Panc1 (cell line): ENCODE results near the gene IL36B. TPM values are rescaled to one million over a fixed set of nuclear protein-coding genes. Genes with fewer than 3 reads are reported as not detected.

Experiments used
- ATAC-seq: fragments of 200-7000 bp; cut with Tn5 transposase; 2 replicates; pipeline ENCODE4 v1.9.1; 2020; ENCODE audit warnings: mild to moderate bottlenecking, moderate library complexity
- BruUV-seq: library from RNA; stranded (reverse); fragments of 400-500 nt; replicated peaks from 2 replicates; lab custom pipeline; 2021; lab: Mats Ljungman, UMichigan
- CTCF ChIA-PET: fragments of 300-600 bp; sonication (Branson Sonifier 250); formaldehyde crosslinking; loops from one replicate; lab custom pipeline; 2022; ENCODE audit warnings: antibody characterized with exemption; lab: Charles Lee
- POLR2A ChIA-PET: fragments of 300-600 bp; sonication (Branson Sonifier 250); formaldehyde crosslinking; loops from one replicate; lab custom pipeline; 2022; ENCODE audit warnings: antibody characterized with exemption; lab: Charles Lee
- DNase-seq: peaks from one replicate; pipeline ENCODE4 v3.0.0-alpha.2; 2010; ENCODE audit warnings: low read depth, low spot score
- H3K27ac ChIP-seq: 2 replicates; pipeline ENCODE4 v1.5.1; 2011; ENCODE audit warnings: mild to moderate bottlenecking, low read length, inconsistent platforms
- H3K27me3 ChIP-seq: fragments of 200-500 bp; sonication (Bioruptor generic); 2 replicates; pipeline ENCODE4 v1.6.0; 2014; ENCODE audit warnings: low read length, inconsistent platforms; ENCODE audit not compliant: control insufficient read depth, insufficient read depth
- H3K36me3 ChIP-seq: fragments of 200-500 bp; sonication (Bioruptor generic); 2 replicates; pipeline ENCODE4 v1.5.1; 2014; ENCODE audit warnings: inconsistent platforms, mild to moderate bottlenecking, low read length, moderate library complexity; ENCODE audit not compliant: control insufficient read depth, insufficient read depth
- H3K4me1 ChIP-seq: 2 replicates; pipeline ENCODE4 v1.5.1; 2011; ENCODE audit warnings: inconsistent platforms, mild to moderate bottlenecking, low read length, moderate library complexity; ENCODE audit not compliant: control insufficient read depth, insufficient read depth
- H3K4me3 ChIP-seq, 2 experiments: 2 replicates each; pipeline ENCODE4 v1.5.1; 2011 to 2012; ENCODE audit warnings: low read depth in 2 of 2, low read length in 2 of 2, mild to moderate bottlenecking in 2 of 2, inconsistent platforms in 1 of 2, moderate library complexity in 1 of 2
- H3K9me3 ChIP-seq: fragments of 200-500 bp; sonication (Bioruptor generic); 2 replicates; pipeline ENCODE4 v1.5.1; 2014; ENCODE audit warnings: low read depth, mild to moderate bottlenecking, inconsistent platforms, low read length, moderate library complexity; ENCODE audit not compliant: control insufficient read depth, insufficient read depth
- POLR2AphosphoS5 ChIP-seq: IDR thresholded peaks from 2 replicates; pipeline ENCODE4 v1.6.1; 2012; ENCODE audit warnings: mild to moderate bottlenecking, low read depth, low read length, moderate library complexity
- SIN3A ChIP-seq: IDR thresholded peaks from 2 replicates; pipeline ENCODE4 v1.6.1; 2012; ENCODE audit warnings: low read depth, mild to moderate bottlenecking, low read length, moderate library complexity, borderline replicate concordance; ENCODE audit not compliant: insufficient read depth
- TCF7L2 ChIP-seq: IDR thresholded peaks from 2 replicates; pipeline ENCODE4 v1.6.1; 2011; ENCODE audit warnings: mild to moderate bottlenecking, low read depth, low read length, inconsistent platforms
- in situ Hi-C: cut with HindIII; loops from 2 replicates; pipeline ENCODE4 v1.10.0; 2016; ENCODE audit warnings: low sequenced_read_pairs, low pct_unique_long_range_greater_than_20kb
- intact Hi-C: fragments of 100-400 bp; cut with micrococcal nuclease; formaldehyde crosslinking; loops from one replicate; pipeline ENCODE4 v1.10.0; 2022; ENCODE audit not compliant: unreplicated experiment
- total RNA-seq: library from RNA; stranded (reverse); gene quantifications from one replicate; pipeline ENCODE4 v1.2.1, GENCODE V29; 2021; ENCODE audit not compliant: unreplicated experiment
- TF ChIP-seq, protein P1 (sequence below), 2 experiments: IDR thresholded peaks; 2 replicates each; pipeline ENCODE4 v1.6.1; 2011 to 2012; ENCODE audit warnings: low read depth in 2 of 2, control low read depth in 1 of 2, low read length in 1 of 2, mild to moderate bottlenecking in 1 of 2, moderate library complexity in 1 of 2; ENCODE audit not compliant: insufficient read depth in 1 of 2
- TF ChIP-seq, protein P2 (sequence below): fragments of 450-650 bp; IDR thresholded peaks from 2 replicates; pipeline ENCODE4 v1.5.1; 2017; ENCODE audit warnings: mild to moderate bottlenecking

IL36B gene
- total RNA-seq, 1 experiment from 2014 or later = not detected

DNA sequence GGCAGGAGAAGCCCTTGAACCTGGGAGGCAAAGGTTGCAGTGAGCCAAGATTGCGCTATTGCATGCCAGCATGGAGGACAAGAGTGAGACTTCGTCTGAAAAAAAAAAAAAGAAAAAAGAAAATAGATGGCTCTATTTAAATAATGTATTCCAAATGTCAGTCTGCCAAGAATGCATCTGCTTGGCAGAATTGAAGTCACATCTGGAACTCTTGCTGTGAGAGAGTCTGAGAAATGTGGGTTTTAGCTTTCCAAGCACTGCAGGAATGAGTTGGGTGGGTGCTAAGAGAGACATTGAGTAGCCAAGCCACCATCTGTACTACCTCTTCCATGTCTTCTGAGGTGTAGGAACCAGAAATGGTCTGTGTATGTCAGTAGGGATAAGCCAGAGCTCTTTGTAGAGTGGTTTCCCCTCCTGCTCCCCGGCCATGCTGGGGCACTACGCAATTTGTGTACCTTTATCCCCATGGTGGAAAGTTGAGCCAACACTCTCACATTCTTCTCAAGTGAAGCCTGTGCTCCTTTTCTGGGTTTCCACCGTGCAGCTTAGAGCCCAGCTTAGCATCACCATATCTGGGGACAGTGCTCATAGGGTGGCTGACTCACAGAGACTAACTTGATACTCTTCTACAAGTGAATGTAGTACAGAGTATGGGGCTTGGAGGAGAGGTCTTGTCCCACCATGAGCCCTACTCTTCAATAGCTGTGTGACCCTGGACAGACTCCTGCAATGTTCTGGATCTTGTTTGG is 40.4 kb upstream of the IL36B start:
- BruUV-seq = no TSS peak
- POLR2A ChIA-PET = no interaction called here
- H3K27ac ChIP-seq = no peak overlapping the region
- no peaks in the 10 kb centered on the region for H3K9me3 ChIP-seq
- in situ Hi-C loops (no loop called here), intact Hi-C loops (no loop called here)
- TF ChIP-seq, protein P1, sequence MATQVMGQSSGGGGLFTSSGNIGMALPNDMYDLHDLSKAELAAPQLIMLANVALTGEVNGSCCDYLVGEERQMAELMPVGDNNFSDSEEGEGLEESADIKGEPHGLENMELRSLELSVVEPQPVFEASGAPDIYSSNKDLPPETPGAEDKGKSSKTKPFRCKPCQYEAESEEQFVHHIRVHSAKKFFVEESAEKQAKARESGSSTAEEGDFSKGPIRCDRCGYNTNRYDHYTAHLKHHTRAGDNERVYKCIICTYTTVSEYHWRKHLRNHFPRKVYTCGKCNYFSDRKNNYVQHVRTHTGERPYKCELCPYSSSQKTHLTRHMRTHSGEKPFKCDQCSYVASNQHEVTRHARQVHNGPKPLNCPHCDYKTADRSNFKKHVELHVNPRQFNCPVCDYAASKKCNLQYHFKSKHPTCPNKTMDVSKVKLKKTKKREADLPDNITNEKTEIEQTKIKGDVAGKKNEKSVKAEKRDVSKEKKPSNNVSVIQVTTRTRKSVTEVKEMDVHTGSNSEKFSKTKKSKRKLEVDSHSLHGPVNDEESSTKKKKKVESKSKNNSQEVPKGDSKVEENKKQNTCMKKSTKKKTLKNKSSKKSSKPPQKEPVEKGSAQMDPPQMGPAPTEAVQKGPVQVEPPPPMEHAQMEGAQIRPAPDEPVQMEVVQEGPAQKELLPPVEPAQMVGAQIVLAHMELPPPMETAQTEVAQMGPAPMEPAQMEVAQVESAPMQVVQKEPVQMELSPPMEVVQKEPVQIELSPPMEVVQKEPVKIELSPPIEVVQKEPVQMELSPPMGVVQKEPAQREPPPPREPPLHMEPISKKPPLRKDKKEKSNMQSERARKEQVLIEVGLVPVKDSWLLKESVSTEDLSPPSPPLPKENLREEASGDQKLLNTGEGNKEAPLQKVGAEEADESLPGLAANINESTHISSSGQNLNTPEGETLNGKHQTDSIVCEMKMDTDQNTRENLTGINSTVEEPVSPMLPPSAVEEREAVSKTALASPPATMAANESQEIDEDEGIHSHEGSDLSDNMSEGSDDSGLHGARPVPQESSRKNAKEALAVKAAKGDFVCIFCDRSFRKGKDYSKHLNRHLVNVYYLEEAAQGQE (IDR thresholded peaks at IDR 0.05; ENCODE audit: insufficient read depth in 1 of 2, low read depth in 2 of 2, low read length in 1 of 2) = no peak
- TF ChIP-seq, protein P2, sequence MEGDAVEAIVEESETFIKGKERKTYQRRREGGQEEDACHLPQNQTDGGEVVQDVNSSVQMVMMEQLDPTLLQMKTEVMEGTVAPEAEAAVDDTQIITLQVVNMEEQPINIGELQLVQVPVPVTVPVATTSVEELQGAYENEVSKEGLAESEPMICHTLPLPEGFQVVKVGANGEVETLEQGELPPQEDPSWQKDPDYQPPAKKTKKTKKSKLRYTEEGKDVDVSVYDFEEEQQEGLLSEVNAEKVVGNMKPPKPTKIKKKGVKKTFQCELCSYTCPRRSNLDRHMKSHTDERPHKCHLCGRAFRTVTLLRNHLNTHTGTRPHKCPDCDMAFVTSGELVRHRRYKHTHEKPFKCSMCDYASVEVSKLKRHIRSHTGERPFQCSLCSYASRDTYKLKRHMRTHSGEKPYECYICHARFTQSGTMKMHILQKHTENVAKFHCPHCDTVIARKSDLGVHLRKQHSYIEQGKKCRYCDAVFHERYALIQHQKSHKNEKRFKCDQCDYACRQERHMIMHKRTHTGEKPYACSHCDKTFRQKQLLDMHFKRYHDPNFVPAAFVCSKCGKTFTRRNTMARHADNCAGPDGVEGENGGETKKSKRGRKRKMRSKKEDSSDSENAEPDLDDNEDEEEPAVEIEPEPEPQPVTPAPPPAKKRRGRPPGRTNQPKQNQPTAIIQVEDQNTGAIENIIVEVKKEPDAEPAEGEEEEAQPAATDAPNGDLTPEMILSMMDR = no peak
- TF ChIP-seq TCF7L2 = no peak
- ATAC-seq (no peak), DNase-seq (no peak)
- CTCF ChIA-PET = no interaction called here
- no peaks in the 10 kb centered on the region for H3K36me3 ChIP-seq
- H3K27me3 ChIP-seq = peaks cover 20% of the 10 kb centered on the region
- no peaks in the 10 kb centered on the region for H3K4me1 ChIP-seq
- H3K4me3 ChIP-seq = no peak overlapping the region

DNA sequence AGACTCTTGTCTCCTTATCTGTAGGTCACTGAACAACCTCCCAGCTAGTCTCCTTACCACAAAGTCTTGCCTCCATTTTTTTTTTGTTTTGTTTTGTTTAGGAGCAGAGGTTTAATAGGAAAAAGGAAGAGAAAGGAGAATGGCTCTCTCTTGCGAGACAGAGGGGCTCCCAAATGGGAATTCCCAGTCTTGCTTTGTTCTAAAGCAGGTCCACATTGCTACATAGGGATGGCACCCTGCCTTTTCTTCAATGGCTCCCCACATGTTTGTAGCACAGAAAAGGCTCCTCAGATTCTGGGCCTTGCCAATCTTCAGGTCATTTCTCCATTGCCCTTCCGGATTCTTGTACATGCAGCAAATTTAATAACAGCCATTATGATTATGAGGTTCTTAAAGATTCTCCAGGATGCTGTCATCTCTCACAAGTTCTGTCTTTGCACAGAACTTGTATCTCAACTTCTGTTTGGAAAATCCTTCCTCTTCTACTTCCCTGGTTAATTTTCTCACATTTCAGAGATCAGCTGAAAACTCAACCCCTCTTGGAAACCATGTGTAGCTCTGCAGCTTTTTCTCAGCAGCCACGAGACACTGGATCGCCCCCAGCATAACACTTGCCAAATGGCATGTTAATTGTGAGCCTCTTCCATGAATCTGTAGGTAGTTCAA is 38.7 kb upstream of the IL36B start:
- in situ Hi-C loops = no loop called here
- CTCF ChIA-PET = no interaction called here

More for the DNA sequence above, 38.7 kb upstream of the IL36B start:
- H3K4me1 ChIP-seq = no peaks in the 10 kb centered on the region
- H3K36me3 ChIP-seq = no peaks in the 10 kb centered on the region
- BruUV-seq = no TSS peak
- H3K4me3 ChIP-seq = no peak overlapping the region
- H3K27me3 ChIP-seq = peaks cover 26% of the 10 kb centered on the region
- no peak overlapping the region for H3K27ac ChIP-seq
- TF ChIP-seq TCF7L2 = no peak
- TF ChIP-seq, protein P2 = no peak
- TF ChIP-seq, protein P1 (IDR thresholded peaks at IDR 0.05; ENCODE audit: insufficient read depth in 1 of 2, low read depth in 2 of 2, low read length in 1 of 2) = no peak
- no peak for TF ChIP-seq SIN3A
- TF ChIP-seq POLR2AphosphoS5 = no peak
- no peaks in the 10 kb centered on the region for H3K9me3 ChIP-seq
- ATAC-seq (no peak), DNase-seq (no peak)
- POLR2A ChIA-PET = no interaction called here
- intact Hi-C loops = no loop called here
